Nucleus accumbens (tissue), 56 donors: ENCODE data around the gene CYGB.
A peak's percentile ranks its signal among the peaks of the same experiment; 100 is the strongest.
"Not testable (repeated sequence)": the region's sequence is repeated elsewhere in the genome, so short reads cannot be mapped to it uniquely, and the experiment has no call there.

ENCODE experiments used
- DNase-seq, 56 donors: peaks; one replicate each; lab custom pipeline; 2025; lab: John Stamatoyannopoulos, UW

The CYGB gene

DNA sequence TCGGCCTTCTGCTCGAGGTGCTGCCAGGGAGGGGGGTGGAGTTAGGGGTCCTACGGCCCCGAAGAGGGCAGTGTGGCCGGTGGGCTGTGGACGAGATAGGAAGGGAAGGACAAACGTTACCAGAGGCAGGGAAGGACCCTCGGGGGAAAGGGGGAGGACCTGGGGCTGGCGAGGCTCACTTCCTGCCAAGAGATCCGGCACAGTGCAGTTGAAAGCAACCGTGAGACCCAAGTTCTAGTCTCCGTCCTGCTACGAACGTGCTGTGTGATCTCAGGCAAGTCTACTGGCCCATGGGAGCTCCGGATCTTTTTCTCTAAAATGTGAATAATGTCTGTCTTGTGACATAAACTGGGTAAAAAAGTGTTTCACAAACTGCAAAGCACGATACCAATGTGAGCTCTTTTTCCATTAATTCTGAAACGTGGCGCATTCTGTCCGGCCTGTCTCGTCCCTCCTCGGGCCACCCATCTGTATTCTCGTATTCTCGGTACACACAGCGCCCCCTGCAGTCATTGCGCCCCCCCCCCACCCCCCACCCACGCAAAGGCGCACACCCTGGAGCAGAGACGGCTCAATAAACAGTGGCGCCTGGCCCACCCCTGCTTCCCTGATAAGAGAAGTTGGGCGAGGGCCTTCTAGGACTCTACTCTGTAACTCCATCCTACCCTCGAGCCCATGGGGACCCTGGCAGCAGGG, 8.8 kb downstream of the CYGB start:
- DNase-seq, result no peak

DNA sequence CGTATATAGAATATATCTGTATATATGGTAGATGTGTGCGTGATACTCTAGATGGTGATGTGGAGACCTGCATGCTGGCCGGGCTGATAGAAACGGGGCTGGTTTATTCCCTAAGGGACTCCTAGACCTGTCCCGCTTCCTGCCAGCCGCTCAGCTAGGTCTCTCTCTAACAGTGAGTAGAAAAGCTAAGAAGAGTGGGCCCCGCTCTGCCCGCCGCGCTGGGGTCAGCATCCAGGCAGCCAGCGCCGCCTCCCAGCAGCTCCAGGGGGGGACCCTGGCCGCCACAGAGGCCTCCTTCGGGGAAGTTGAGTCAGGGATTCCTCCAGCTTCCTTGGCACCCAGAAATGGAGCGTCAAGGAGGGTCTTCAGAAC, 9.4 kb downstream of the CYGB start:
- no peak for DNase-seq

DNA sequence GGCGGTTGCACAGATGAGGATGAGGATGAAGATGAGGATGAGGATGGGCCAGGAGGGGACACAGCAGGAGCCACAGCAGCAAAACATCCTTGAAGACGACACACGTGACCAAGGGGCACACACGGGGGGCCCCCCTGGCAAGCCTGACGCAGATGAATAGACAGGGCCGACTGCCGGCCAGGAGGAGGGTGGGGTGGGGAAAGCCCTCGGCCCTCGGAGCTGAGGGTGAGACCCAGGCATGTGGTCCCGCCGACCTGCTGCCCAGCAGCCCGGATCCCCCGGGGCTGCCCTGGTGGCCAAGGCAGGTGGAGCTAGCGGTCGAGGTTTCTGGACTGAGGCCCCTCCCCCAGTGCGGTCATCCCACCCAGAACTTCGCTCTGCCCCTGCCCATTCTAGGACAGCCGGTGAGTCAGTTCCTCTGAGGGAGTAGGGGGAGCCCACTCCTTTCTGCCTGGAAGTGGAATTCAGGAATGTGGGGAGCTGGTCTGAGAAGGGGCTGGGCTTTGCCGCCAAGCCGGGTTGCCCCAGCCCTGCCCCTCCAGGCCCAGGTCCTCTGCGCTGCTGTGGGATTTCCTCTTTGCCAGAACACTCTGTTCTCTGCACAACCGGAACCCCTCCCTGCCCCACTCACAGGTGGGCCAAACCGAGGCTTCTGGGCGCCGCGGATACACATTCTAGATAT, 9.9 kb downstream of the CYGB start:
- DNase-seq, result no peak

DNA sequence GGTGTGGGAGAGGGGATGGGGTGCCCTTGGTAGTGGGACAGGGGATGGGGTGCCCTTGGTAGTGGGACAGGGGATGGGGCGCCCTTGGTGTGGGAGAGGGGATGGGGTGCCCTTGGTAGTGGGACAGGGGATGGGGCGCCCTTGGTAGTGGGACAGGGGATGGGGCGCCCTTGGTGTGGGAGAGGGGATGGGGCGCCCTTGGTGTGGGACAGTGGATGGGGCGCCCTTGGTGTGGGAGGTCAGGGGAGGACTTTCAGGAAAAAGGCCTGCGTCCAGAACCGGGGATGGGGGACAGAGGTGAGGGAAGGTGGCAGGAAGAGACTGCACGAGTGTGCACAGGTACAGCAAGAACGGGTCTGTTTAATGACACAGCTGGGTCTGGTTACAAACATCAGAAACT, 10.5 kb downstream of the CYGB start:
- not testable (repeated sequence) for DNase-seq

- not testable (repeated sequence) for DNase-seq
Measured at GRCh38 chr17:76525513-76525833, 12.0 kb downstream of the CYGB start.

GRCh38 chr17:76524598-76525512, 12.7 kb downstream of the CYGB start:
- DNase-seq, result no peak

GRCh38 chr17:76523084-76524037, 14.1 kb downstream of the CYGB start:
- DNase-seq, result peak in 46 of 56 donors; percentile 20 to 79 (median 49)

GRCh38 chr17:76521683-76522082, 15.8 kb downstream of the CYGB start:
- not testable (repeated sequence) for DNase-seq

- DNase-seq, result no peak
Measured at GRCh38 chr17:76521262-76521661, 16.2 kb downstream of the CYGB start.

DNA sequence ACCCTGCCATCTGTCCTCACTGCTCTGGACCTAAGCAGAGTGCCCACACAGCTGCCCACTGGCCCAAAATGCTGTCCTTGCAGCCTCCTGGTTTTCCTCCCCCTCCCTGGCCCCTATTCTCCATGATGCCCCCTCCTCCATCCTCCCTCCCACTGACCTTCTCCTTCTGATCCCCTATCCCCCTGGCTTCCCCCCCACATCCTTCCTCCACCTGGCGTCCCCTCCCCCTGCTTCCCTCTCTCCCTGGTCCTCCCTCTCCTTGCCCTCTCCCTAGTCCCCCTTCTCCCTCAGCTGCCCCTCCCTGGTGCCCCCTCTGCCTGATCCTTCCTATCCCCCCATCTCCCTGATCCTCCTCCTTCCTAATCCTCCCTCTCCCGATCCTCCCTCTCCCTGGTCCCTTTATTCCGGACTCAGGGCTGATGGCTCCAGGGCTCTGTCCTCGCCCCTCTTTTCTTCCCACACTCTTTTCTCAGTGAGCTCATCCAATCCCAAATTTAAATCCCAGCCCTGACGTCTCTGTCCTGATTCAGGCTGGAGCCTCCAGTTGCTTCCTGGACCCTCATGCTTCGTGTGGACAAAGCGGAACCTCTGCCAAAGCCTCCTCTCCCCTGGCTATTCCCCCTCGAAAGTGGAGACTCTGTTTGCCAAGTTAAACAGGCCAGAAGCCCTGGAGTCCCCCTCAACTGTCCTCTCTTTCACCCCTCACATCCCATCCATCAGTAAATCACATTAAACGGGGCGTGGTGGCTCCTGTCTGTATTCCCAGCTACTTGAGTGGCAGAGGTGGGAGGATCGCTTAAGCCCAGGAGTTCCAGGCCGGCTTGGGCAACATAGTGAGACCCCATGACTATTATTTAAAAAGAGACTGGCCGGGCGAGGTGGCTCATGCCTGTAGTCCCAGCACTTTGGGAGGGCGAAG, 18.2 kb downstream of the CYGB start:
- DNase-seq, result no peak

- no peak for DNase-seq
Measured at GRCh38 chr17:76517638-76518038, 19.9 kb downstream of the CYGB start.

- DNase-seq, result peak in 9 of 56 donors; percentile 13 to 61 (median 31)
Measured at GRCh38 chr17:76515274-76515949, 22.1 kb downstream of the CYGB start.

DNA sequence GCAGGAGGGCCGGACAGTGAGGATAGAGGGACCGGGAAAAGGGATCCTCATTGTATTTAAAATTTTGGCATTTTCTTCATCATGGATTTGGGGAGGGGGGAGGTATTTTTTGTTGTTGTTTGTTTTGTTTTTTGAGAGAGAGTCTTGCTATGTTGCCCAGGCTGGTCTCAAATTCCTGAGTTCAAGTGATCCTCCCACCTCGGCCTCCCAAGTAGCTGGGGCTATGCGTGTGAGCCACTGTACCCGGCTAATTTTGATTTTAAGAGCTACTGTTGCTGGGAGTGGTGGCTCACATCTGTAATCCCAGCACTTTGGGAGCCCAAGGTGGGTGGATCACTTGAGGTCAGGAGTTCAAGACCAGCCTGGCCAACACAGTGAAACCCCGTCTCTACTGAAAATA, 23.2 kb downstream of the CYGB start:
- not testable (repeated sequence) for DNase-seq

DNA sequence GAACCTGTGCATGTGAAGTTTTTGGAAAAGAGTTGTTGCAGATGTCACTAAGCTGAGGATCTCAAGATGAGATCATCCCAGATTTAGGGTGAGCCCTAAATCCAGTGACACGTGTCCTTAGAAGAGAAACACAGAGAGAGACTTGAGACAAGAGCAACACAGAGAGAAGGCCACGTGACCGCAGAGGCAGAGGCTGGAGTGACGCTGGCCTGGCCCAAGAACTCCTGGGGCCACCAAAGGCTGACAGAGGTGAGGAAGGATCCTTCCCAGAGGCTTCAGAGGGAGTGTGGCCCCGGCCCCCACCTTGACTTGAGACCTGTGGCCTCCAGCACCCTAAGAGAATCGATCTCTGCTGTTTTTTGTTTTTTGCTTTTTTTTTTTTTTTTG, 24.2 kb downstream of the CYGB start:
- no peak for DNase-seq

GRCh38 chr17:76512366-76513305, 24.9 kb downstream of the CYGB start:
- DNase-seq, result no peak

DNA sequence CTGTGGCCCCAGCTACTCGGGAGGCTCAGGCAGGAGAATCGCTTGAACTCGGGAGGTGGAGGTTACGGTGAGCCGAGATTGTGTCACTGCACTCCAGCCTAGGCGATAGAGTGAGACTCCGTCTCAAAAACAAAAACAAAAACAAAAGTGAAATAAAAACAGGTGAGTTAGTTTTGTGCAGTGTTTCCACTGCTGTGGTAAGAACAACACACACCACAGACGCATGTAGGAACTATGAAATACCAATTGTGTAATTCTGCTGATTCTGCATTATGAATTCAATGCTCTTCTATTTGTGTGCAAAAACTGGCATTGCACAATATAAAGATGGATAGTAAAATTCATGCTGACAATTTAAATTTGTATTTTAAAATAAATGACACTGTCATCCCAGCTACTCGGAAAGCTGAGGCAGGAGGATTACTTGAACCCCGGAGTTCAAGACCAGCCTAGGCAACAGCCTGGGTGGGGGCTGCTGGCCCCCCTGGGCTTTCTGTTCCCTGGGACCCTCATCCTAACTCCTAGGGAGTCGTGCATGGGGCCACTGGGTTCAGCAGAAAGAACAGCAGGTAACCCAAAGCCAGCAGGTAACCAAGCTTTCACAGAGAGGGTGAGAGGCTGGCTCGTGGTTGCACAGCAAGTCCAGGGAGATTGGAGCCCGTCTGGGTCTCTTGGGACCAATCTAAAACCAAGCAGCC, 25.7 kb downstream of the CYGB start:
- DNase-seq, result no peak

- DNase-seq, result no peak
Measured at GRCh38 chr17:76510831-76511244, 26.7 kb downstream of the CYGB start.
